Small intestine (tissue), 7 donors: Measurements from ENCODE around the gene CMPK1. TPM values are rescaled to one million over a fixed set of nuclear protein-coding genes. Genes with fewer than 3 reads are reported as not detected.

Source experiments
- DNase-seq, 2 donors: peaks; one replicate each; pipeline versions ENCODE4 v3.0.0 to v3.0.0-alpha.2; 2013
- FAIRE-seq: peaks from 2 replicates; lab custom pipeline; 2012; peaks lifted over from hg19 to GRCh38; lab: Jason Lieb, UNC
- H3K27ac ChIP-seq, 3 donors: one replicate each; pipeline ENCODE4 v1.5.1; 2013; ENCODE audit warnings: low read length in 2 of 3, mild to moderate bottlenecking in 2 of 3, control low read depth in 1 of 3, inconsistent platforms in 1 of 3, low read depth in 1 of 3, moderate library complexity in 1 of 3
- H3K27me3 ChIP-seq, 3 donors: one replicate each; pipeline ENCODE4 v1.6.1; 2013; ENCODE audit warnings: low read length in 3 of 3, inconsistent platforms in 1 of 3; ENCODE audit not compliant: control insufficient read depth in 3 of 3, insufficient read depth in 3 of 3
- H3K36me3 ChIP-seq, 3 donors: one replicate each; pipeline ENCODE4 v1.6.1; 2013; ENCODE audit warnings: low read length in 3 of 3, inconsistent platforms in 1 of 3, low read depth in 1 of 3, mild to moderate bottlenecking in 1 of 3, moderate library complexity in 1 of 3; ENCODE audit not compliant: control insufficient read depth in 3 of 3, insufficient read depth in 2 of 3
- H3K4me1 ChIP-seq, 3 donors: one replicate each; pipeline ENCODE4 v1.6.1; 2013; ENCODE audit warnings: low read length in 2 of 3, inconsistent platforms in 1 of 3, low read depth in 1 of 3, mild to moderate bottlenecking in 1 of 3, moderate library complexity in 1 of 3; ENCODE audit not compliant: control insufficient read depth in 3 of 3, insufficient read depth in 2 of 3
- H3K4me3 ChIP-seq, 3 donors: one replicate each; pipeline ENCODE4 v1.5.1; 2013; ENCODE audit warnings: low read length in 3 of 3, control low read depth in 1 of 3, inconsistent platforms in 1 of 3, low read depth in 1 of 3, mild to moderate bottlenecking in 1 of 3, moderate library complexity in 1 of 3
- H3K9me3 ChIP-seq, 2 donors: one replicate each; pipeline ENCODE4 v1.6.1; 2013; ENCODE audit warnings: low read depth in 1 of 2, low read length in 1 of 2; ENCODE audit not compliant: control insufficient read depth in 2 of 2, insufficient read depth in 1 of 2
- WGBS, 3 donors: extraction: QIAGEN DNeasy Blood & Tissue Kit; methylation state at CpG; one replicate each; pipeline ENCODE4 v1.1.7; 2013; 5-methylcytosine and 5-hydroxymethylcytosine counted together
- polyA plus RNA-seq, 4 donors: library from polyadenylated mRNA; stranded (reverse) in 3 of 4; unstranded in 1 of 4; fragments of 200-250 nt in 3 of 4; fragments of 120-200 nt in 1 of 4; gene quantifications; one replicate each; pipeline versions ENCODE4 v1.2.1 to v1.2.3, GENCODE V29; 2013
- donor health status: healthy with polysubstance abuse.
- donor health status: control.
- donor health status: control.
- donor health status: Bipolar disorder and iron deficiency.
- donor health status: healthy.

Gene CMPK1
- polyA plus RNA-seq, 4 donors, result 130 to 257 (median 165) TPM

DNA sequence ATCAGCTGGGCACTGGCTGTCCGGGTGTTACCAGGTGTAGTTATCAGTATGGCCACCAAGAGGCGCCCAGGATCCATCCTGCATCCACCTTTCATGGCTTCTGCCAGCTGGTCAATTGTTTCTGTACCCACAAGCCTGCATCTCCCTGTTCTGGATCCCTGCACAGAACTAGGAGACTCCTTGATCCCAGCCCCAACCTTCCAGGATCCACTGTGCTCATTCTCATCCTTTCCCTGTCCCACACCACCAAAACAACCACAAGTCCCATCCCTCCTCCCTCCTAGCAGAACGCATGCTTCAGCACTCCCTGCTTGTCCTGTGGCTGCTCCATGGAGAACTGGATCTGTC is 55.3 kb downstream of the CMPK1 start:
- no peak overlapping the region for H3K4me3 ChIP-seq
- no peaks in the 10 kb centered on the region for H3K27me3 ChIP-seq
- DNase-seq (peak; percentile 74 to 75), FAIRE-seq (no peak)
- H3K36me3 ChIP-seq, result no peaks in the 10 kb centered on the region
- H3K4me1 ChIP-seq, result peaks cover 0 to 12% (median 1%) of the 10 kb centered on the region in 3 donors
- no peak overlapping the region for H3K27ac ChIP-seq
- peaks cover 0 to 2% of the 10 kb centered on the region in 2 donors for H3K9me3 ChIP-seq
- 20 to 27% (median 26%) methylated on average over 3 of the region's 3 CpGs for WGBS, 3 donors

DNA sequence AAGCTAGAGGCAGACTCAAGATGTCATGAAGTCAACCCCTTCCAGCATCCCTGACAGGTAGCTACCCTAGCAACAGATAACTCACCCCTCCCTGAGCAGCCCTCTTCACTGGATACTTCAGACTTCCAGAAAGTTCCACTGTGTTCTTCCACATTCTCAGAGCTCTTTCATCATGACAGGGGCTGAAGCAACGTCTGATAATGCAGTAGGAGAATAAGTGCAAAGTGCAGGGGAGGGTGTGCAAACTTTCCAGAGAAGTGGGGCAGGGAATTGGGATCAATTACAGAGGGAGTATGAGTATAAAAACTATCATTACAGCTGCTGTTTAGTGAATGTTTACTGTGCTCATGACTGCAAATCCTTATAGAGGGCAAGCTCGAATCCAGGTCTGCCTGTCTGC is 56.1 kb downstream of the CMPK1 start:
- Histone ChIP-seq H3K36me3 (no peaks in the 10 kb centered on the region), H3K27ac (no peak overlapping the region), H3K27me3 (no peaks in the 10 kb centered on the region), H3K4me3 (no peak overlapping the region), H3K9me3 (peaks cover 0 to 2% of the 10 kb centered on the region in 2 donors), H3K4me1 (peaks cover 0 to 12% (median 1%) of the 10 kb centered on the region in 3 donors)
- DNase-seq (peak; percentile 41 to 48), FAIRE-seq (no peak)
- 13 to 35% (median 33%) methylated on average over 2 of the region's 2 CpGs for WGBS, 3 donors

DNA sequence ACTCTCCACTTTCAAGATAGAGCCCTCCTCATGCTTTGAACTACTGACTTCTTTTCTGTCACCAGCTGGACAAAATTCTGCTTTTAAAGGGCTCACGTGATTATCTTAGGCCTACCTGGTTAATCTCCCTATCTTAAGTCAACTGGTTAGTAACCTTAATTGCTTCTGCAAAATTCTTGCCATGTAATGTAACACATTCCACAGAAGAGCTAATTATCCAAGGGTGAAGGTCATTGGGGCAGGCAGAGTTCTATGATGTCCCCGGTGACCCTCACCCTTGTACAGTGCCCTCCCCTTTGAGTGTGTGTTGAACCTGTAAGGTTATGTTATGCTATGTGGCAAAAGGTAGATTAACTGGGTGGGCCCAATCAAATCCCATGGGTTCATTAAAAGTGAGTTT is 57.3 kb downstream of the CMPK1 start:
- FAIRE-seq (no peak), DNase-seq (peak; percentile 52 to 77)
- Histone ChIP-seq H3K9me3 (peaks cover 0 to 2% of the 10 kb centered on the region in 2 donors), H3K27me3 (no peaks in the 10 kb centered on the region), H3K4me3 (no peak overlapping the region), H3K27ac (peak overlapping the region in 1 of 3 donors; percentile 30), H3K4me1 (peaks cover 0 to 12% (median 1%) of the 10 kb centered on the region in 3 donors), H3K36me3 (no peaks in the 10 kb centered on the region)
- WGBS, 3 donors, result 23 to 48% (median 44%) methylated on average over 2 of the region's 2 CpGs

DNA sequence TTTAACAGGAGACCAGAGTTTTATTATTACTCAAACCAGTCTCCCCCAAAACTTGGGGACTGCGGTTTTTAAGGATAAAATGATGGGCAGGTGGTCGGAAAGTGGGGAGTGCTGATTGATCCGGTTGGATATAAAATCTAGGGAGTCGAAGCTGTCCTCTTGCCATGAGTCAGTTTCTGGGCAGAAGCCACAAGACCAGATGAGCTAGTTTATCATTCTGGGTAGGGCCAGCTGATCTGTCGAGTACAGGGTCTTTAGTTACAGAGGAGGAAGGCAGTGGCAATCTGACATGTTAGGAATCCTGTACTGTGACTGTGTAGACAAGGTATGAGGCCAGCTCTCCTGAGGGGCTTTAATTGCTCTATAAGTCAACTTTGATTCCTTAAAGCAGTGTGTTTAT is 59.6 kb downstream of the CMPK1 start:
- H3K9me3 ChIP-seq, result peaks cover 0 to 2% of the 10 kb centered on the region in 2 donors
- H3K36me3 ChIP-seq, result no peaks in the 10 kb centered on the region
- no peak overlapping the region for H3K27ac ChIP-seq
- FAIRE-seq, result no peak
- H3K27me3 ChIP-seq, result no peaks in the 10 kb centered on the region
- H3K4me1 ChIP-seq, result peaks cover 0 to 12% (median 1%) of the 10 kb centered on the region in 3 donors
- WGBS, 3 donors, result 65 to 69% (median 69%) methylated on average over 5 of the region's 5 CpGs
- H3K4me3 ChIP-seq, result no peak overlapping the region
- no peak for DNase-seq

DNA sequence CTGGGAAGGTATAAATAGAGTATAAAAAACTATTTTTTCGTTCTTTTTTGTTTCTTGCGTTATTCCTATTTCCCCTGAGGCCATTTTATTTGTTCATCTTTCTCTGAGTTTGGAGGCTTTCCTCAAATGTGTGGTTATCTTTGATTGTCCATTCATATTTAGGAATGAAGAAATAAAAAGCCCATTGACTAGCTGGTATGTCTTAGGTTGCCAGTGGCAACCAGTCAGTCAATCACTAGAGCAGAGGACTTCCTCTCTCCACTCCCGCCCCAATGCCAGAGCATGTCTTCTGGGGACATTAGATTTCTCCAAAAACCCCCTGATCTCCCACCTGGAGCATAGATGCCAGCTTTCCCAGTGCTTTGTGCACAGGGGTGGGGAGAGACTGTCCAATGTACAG is 61.8 kb downstream of the CMPK1 start:
- no peak for DNase-seq
- Histone ChIP-seq H3K4me3 (no peak overlapping the region), H3K27ac (no peak overlapping the region), H3K4me1 (peaks cover 0 to 1% (median 0%) of the 10 kb centered on the region in 3 donors), H3K36me3 (no peaks in the 10 kb centered on the region), H3K9me3 (peaks cover 0 to 2% of the 10 kb centered on the region in 2 donors), H3K27me3 (no peaks in the 10 kb centered on the region)
- WGBS, 3 donors, result 73 to 93% (median 86%) methylated on average over 3 of the region's 3 CpGs
- no peak for FAIRE-seq

DNA sequence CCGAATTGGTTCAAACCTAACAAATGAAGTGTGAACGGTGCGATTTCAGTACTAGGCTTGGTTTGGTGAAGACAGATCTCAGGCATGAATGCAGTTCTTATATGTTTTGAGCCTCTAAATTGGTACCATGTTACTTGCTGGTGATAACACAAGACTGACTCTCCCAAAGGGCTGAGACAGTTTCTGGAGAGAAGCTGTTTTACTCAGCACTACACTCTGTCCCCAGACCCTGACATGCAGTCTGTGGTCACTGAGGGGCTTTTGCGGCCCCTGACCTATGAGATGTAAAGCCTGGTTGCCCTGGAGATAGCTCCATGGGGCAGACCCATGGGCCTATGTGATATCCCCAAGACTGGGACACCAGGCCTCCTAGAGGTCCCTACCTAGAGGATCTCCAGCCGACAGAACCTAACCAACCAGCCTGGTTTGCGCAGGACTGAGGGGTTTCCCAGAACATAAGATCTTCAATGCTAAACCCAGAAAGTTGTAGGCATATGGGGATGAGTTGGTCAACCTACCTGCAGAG is 63.1 kb downstream of the CMPK1 start:
- Histone ChIP-seq H3K9me3 (no peaks in the 10 kb centered on the region), H3K4me3 (no peak overlapping the region), H3K27ac (no peak overlapping the region), H3K4me1 (peaks cover 0 to 8% (median 7%) of the 10 kb centered on the region in 3 donors), H3K27me3 (no peaks in the 10 kb centered on the region), H3K36me3 (no peaks in the 10 kb centered on the region)
- WGBS, 3 donors, result 93 to 98% (median 95%) methylated on average over 6 of the region's 6 CpGs
- FAIRE-seq (no peak), DNase-seq (no peak)

DNA sequence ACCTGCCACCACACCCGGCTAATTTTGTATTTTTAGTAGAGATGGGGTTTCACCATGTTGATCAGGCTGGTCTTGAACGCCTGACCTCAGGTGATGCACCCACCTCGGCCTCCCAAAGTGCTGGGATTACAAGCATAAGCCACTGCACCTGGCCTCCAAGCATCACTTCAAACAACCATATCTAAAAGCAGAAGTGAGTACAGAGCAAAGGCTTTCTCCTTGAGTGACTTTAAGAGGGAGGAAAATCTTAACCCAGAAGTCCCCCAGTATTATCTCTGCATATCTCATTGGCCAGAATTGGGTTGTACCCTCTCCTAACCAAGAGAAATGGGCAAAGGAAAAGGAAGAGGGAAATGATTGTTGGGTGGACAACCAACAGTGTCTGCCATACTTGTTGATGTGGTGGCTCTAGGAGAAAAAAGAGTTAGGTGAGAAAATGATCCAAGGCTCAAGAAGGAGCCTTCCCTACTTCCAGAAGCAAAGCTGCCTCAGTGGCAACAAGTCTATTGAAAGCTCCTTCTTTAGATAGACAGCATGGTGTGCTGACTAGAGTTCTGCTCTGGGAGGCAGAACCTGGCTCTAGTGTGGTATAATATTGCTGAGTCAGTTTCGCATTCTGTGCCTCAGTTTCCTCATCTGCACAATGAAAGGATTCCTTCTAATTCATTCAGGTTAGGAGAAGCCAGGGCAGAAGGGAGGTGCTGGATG is 65.7 kb downstream of the CMPK1 start:
- Histone ChIP-seq H3K4me3 (no peak overlapping the region), H3K9me3 (no peaks in the 10 kb centered on the region), H3K36me3 (no peaks in the 10 kb centered on the region), H3K4me1 (peaks cover 0 to 23% (median 8%) of the 10 kb centered on the region in 3 donors), H3K27ac (no peak overlapping the region), H3K27me3 (no peaks in the 10 kb centered on the region)
- DNase-seq, result no peak
- WGBS, 3 donors, result 84 to 90% (median 86%) methylated on average over 4 of the region's 4 CpGs
- no peak for FAIRE-seq

DNA sequence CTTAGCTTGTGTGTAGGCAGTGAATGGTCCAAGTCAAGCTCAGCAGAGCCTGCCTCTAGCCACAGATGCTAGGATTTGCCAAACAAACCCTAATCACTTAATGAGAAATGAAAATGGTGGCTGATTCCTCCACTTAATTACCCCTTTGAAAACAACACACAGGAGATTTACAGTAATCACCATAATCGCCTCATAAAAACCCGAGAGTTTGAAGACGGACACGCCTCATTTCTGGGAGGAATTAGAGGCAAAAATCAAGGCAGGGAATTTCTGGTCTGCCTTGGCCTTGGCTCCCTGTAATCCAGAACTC is 66.2 kb downstream of the CMPK1 start:
- no peak for DNase-seq
- Histone ChIP-seq H3K27me3 (no peaks in the 10 kb centered on the region), H3K4me3 (no peak overlapping the region), H3K4me1 (peaks cover 0 to 23% (median 8%) of the 10 kb centered on the region in 3 donors), H3K9me3 (no peaks in the 10 kb centered on the region), H3K36me3 (no peaks in the 10 kb centered on the region), H3K27ac (no peak overlapping the region)
- FAIRE-seq, result no peak
- 61 to 78% (median 70%) methylated on average over 4 of the region's 4 CpGs for WGBS, 3 donors
